ENCODE data around the gene ERAL1. TPM values are rescaled to one million over a fixed set of nuclear protein-coding genes. Genes with fewer than 3 reads are reported as not detected.

ERAL1 gene
- total RNA-seq, 4 donors from 2014 or later, result 19.0 to 67.6 (median 32.3) TPM

GRCh38 chr17:28895794-28896447 lies 41.1 kb downstream of the ERAL1 start:
- Histone ChIP-seq H3K27ac (peak overlapping the region; percentile 93 to 94), H3K9me3 (no peaks in the 10 kb centered on the region), H3K4me1 (peaks cover 0 to 12% of the 10 kb centered on the region in 2 donors), H3K4me3 (peak overlapping the region in 1 of 2 donors; percentile 91), H3K27me3 (no peaks in the 10 kb centered on the region), H3K36me3 (no peaks in the 10 kb centered on the region)
- no peak for TF ChIP-seq POLR2A (IDR thresholded peaks at IDR 0.05)
- TF ChIP-seq, protein P1, sequence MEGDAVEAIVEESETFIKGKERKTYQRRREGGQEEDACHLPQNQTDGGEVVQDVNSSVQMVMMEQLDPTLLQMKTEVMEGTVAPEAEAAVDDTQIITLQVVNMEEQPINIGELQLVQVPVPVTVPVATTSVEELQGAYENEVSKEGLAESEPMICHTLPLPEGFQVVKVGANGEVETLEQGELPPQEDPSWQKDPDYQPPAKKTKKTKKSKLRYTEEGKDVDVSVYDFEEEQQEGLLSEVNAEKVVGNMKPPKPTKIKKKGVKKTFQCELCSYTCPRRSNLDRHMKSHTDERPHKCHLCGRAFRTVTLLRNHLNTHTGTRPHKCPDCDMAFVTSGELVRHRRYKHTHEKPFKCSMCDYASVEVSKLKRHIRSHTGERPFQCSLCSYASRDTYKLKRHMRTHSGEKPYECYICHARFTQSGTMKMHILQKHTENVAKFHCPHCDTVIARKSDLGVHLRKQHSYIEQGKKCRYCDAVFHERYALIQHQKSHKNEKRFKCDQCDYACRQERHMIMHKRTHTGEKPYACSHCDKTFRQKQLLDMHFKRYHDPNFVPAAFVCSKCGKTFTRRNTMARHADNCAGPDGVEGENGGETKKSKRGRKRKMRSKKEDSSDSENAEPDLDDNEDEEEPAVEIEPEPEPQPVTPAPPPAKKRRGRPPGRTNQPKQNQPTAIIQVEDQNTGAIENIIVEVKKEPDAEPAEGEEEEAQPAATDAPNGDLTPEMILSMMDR (IDR thresholded peaks at IDR 0.05), result no peak
- intact Hi-C loops (cut with DNase I; ENCODE audit: low total_unique reads), result loop anchor here (10.0 kb wide), 1 partner anchor 131 kb away; no protein-coding TSS in a partner anchor
- no peak for DNase-seq

DNA sequence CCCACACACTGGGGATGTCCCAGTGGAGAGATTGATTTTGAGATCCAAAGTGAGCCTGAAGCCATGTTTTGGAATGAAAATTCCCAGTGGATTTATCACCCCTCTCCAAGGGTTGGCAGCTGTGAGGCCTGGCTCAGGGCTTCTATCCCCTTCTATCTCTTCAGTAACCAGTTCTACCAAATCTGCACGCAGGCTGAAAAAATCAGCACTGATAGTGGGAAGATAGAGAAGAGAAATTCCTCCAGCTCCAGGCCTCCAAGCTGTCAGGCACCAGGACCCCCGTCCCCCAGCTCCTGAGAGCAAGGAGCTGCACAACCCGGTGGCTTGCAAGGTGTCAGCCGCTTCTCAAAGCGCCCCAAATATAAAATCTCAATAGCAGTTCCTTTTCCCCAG lies 41.7 kb downstream of the ERAL1 start:
- Histone ChIP-seq H3K4me3 (peak overlapping the region; percentile 85 to 91), H3K27ac (peak overlapping the region; percentile 93 to 94), H3K9me3 (no peaks in the 10 kb centered on the region), H3K4me1 (peaks cover 0 to 12% of the 10 kb centered on the region in 2 donors), H3K36me3 (no peaks in the 10 kb centered on the region), H3K27me3 (no peaks in the 10 kb centered on the region)
- intact Hi-C loops (cut with DNase I; ENCODE audit: low total_unique reads), result loop anchor here (10.0 kb wide), 1 partner anchor 132 kb away; no protein-coding TSS in a partner anchor
- no peak for DNase-seq
- TF ChIP-seq, protein P1 (IDR thresholded peaks at IDR 0.05), result no peak
- TF ChIP-seq POLR2A (IDR thresholded peaks at IDR 0.05), result no peak

- peaks cover 0 to 12% of the 10 kb centered on the region in 2 donors for H3K4me1 ChIP-seq
- intact Hi-C loops (cut with DNase I; ENCODE audit: low total_unique reads), result loop anchor here (10.0 kb wide), 1 partner anchor 132 kb away; no protein-coding TSS in a partner anchor
- TF ChIP-seq, protein P1 (IDR thresholded peaks at IDR 0.05), result peak in 3 of 4 experiments; percentile 35 to 49 (median 39)
- TF ChIP-seq POLR2A (IDR thresholded peaks at IDR 0.05), result peak in 1 of 2 donors; percentile 46
- no peaks in the 10 kb centered on the region for H3K9me3 ChIP-seq
- H3K27ac ChIP-seq, result peak within 1 kb of the TSS; percentile 93 to 94
- H3K27me3 ChIP-seq, result no peaks in the 10 kb centered on the region
- peak within 1 kb of the TSS; percentile 85 to 91 for H3K4me3 ChIP-seq
- DNase-seq, result peak; percentile 65 to 68
- no peaks in the 10 kb centered on the region for H3K36me3 ChIP-seq
Observed at GRCh38 chr17:28896884-28897768, 42.3 kb downstream of the ERAL1 start, which contains the start of gene FLOT2. TSS of gene FLOT2 (minus strand) at chr17:28897733. CDS start at chr17:28897574, 159 bp downstream.

- no peaks in the 10 kb centered on the region for H3K27me3 ChIP-seq
- intact Hi-C loops (cut with DNase I; ENCODE audit: low total_unique reads), result loop anchor here (10.0 kb wide), 1 partner anchor 133 kb away; no protein-coding TSS in a partner anchor
- H3K4me3 ChIP-seq, result peak overlapping the region; percentile 85 to 91
- peaks cover 0 to 12% of the 10 kb centered on the region in 2 donors for H3K4me1 ChIP-seq
- no peaks in the 10 kb centered on the region for H3K9me3 ChIP-seq
- H3K27ac ChIP-seq, result peak overlapping the region; percentile 93 to 94
- no peak for DNase-seq
- TF ChIP-seq, protein P1 (IDR thresholded peaks at IDR 0.05), result no peak
- TF ChIP-seq POLR2A (IDR thresholded peaks at IDR 0.05), result no peak
- no peaks in the 10 kb centered on the region for H3K36me3 ChIP-seq
Observed at GRCh38 chr17:28897769-28898526, 43.1 kb downstream of the ERAL1 start.
